Astrocyte (in vitro differentiated cells and primary cell): ENCODE results near the gene KRTAP4-9. TPM values are rescaled to one million over a fixed set of nuclear protein-coding genes. Genes with fewer than 3 reads are reported as not detected.

Experiments
- DNase-seq: peaks from one replicate; pipeline ENCODE4 v3.0.0-alpha.2; 2010; ENCODE audit warnings: low read depth
- FAIRE-seq: peaks from 2 replicates; lab custom pipeline; 2011; peaks lifted over from hg19 to GRCh38; lab: Jason Lieb, UNC
- H2AFZ ChIP-seq: 2 replicates; pipeline ENCODE4 v1.6.0; 2012; ENCODE audit warnings: low read depth, low read length, inconsistent platforms
- H3K27ac ChIP-seq: 2 replicates; pipeline ENCODE4 v1.5.1; 2011; ENCODE audit warnings: low read depth, low read length, inconsistent platforms
- H3K27me3 ChIP-seq: 2 replicates; pipeline ENCODE4 v1.6.0; 2011; ENCODE audit warnings: low read length, inconsistent platforms; ENCODE audit not compliant: insufficient read depth
- H3K36me3 ChIP-seq: 2 replicates; pipeline ENCODE4 v1.5.1; 2011; ENCODE audit warnings: low read length, inconsistent platforms; ENCODE audit not compliant: insufficient read depth
- H3K4me1 ChIP-seq: 2 replicates; pipeline ENCODE4 v1.5.1; 2011; ENCODE audit warnings: low read length, inconsistent platforms; ENCODE audit not compliant: insufficient read depth
- H3K4me2 ChIP-seq: 2 replicates; pipeline ENCODE4 v1.6.0; 2012; ENCODE audit warnings: low read length, inconsistent platforms
- H3K4me3 ChIP-seq: 2 replicates; pipeline ENCODE4 v1.5.1; 2011; ENCODE audit warnings: low read depth, mild to moderate bottlenecking, low read length, inconsistent platforms; ENCODE audit not compliant: insufficient read depth
- H3K79me2 ChIP-seq: 2 replicates; pipeline ENCODE4 v1.6.0; 2012; ENCODE audit warnings: mild to moderate bottlenecking, low read length, inconsistent platforms; ENCODE audit not compliant: insufficient read depth
- H3K9ac ChIP-seq: 2 replicates; pipeline ENCODE4 v1.6.0; 2012; ENCODE audit warnings: mild to moderate bottlenecking, low read length, inconsistent platforms
- H3K9me3 ChIP-seq: 2 replicates; pipeline ENCODE4 v1.5.1; 2012; ENCODE audit warnings: low read depth, mild to moderate bottlenecking, low read length, inconsistent platforms; ENCODE audit not compliant: insufficient read depth
- H4K20me1 ChIP-seq: 2 replicates; pipeline ENCODE4 v1.6.0; 2012; ENCODE audit warnings: low read length, inconsistent platforms; ENCODE audit not compliant: insufficient read depth
- H3K27ac Mint-ChIP-seq: one replicate; pipeline ENCODE4 v1.8.0; 2021; ENCODE audit warnings: mild to moderate bottlenecking, mixed read lengths; ENCODE audit not compliant: unreplicated experiment
- H3K27me3 Mint-ChIP-seq: one replicate; pipeline ENCODE4 v1.8.0; 2021; ENCODE audit warnings: low read depth, mixed read lengths; ENCODE audit not compliant: unreplicated experiment
- H3K36me3 Mint-ChIP-seq: one replicate; pipeline ENCODE4 v1.8.0; 2021; ENCODE audit warnings: low read depth, mixed read lengths; ENCODE audit not compliant: unreplicated experiment
- H3K4me1 Mint-ChIP-seq: one replicate; pipeline ENCODE4 v1.8.0; 2021; ENCODE audit warnings: low read depth, mixed read lengths; ENCODE audit not compliant: unreplicated experiment
- H3K4me3 Mint-ChIP-seq: one replicate; pipeline ENCODE4 v1.8.0; 2021; ENCODE audit warnings: mild to moderate bottlenecking, moderate library complexity, mixed read lengths; ENCODE audit not compliant: unreplicated experiment
- H3K9me3 Mint-ChIP-seq: one replicate; pipeline ENCODE4 v1.8.0; 2021; ENCODE audit warnings: mild to moderate bottlenecking, mixed read lengths; ENCODE audit not compliant: unreplicated experiment
- CTCF ChIP-seq: IDR thresholded peaks from 2 replicates; pipeline ENCODE4 v1.5.1; 2011; ENCODE audit warnings: low read depth, mild to moderate bottlenecking, inconsistent platforms, low read length, moderate library complexity; ENCODE audit not compliant: insufficient read depth
- EZH2 ChIP-seq: IDR thresholded peaks from 2 replicates; pipeline ENCODE4 v1.6.1; 2012; ENCODE audit warnings: mild to moderate bottlenecking, low read length, inconsistent platforms; ENCODE audit not compliant: insufficient read depth
- total RNA-seq: library from RNA; stranded (reverse); gene quantifications from 2 replicates; pipeline ENCODE4 v1.2.1, GENCODE V29; 2021

The KRTAP4-9 gene
- total RNA-seq, 1 donor from 2014 or later, result not detected

- Histone ChIP-seq H3K79me2 (no peaks in the 10 kb centered on the region), H2AFZ (no peak overlapping the region), H3K27me3 (no peaks in the 10 kb centered on the region), H3K4me2 (no peak overlapping the region), H3K4me3 (no peak overlapping the region), H3K9me3 (no peaks in the 10 kb centered on the region), H3K4me1 (no peaks in the 10 kb centered on the region), H3K27ac (no peak overlapping the region), H3K36me3 (no peaks in the 10 kb centered on the region), H3K9ac (no peak overlapping the region), H4K20me1 (no peaks in the 10 kb centered on the region)
- TF ChIP-seq CTCF, result no peak
- no peak for TF ChIP-seq EZH2
- no peak overlapping the region for H3K27ac Mint-ChIP-seq
- no peak overlapping the region for H3K4me3 Mint-ChIP-seq
- FAIRE-seq (no peak), DNase-seq (no peak)
- H3K36me3 Mint-ChIP-seq, result no peaks in the 10 kb centered on the region
- H3K4me1 Mint-ChIP-seq, result no peaks in the 10 kb centered on the region
- no peaks in the 10 kb centered on the region for H3K9me3 Mint-ChIP-seq
- H3K27me3 Mint-ChIP-seq, result peaks cover 5% of the 10 kb centered on the region
Measured at GRCh38 chr17:41153856-41154255, 48.7 kb downstream of the KRTAP4-9 start.

Other genes starting within 250 kb of the KRTAP4-9 start
- gene KRT12, start 238.2 kb upstream of the KRTAP4-9 start, total RNA-seq, result not detected in 2 replicates
- not detected in 2 replicates for gene KRT20, start 220.1 kb upstream of the KRTAP4-9 start, total RNA-seq
- gene KRT23, start 167.7 kb upstream of the KRTAP4-9 start, total RNA-seq, result not detected in 2 replicates
- gene KRT39, start 138.4 kb upstream of the KRTAP4-9 start, total RNA-seq, result not detected in 2 replicates
- gene KRT40, start 121.1 kb upstream of the KRTAP4-9 start, total RNA-seq, result not detected in 2 replicates
- not detected in 2 replicates for gene KRTAP3-3, start 111.2 kb upstream of the KRTAP4-9 start, total RNA-seq
- not detected in 2 replicates for gene KRTAP3-2, start 105.5 kb upstream of the KRTAP4-9 start, total RNA-seq
- gene KRTAP3-1, start 96.3 kb upstream of the KRTAP4-9 start, total RNA-seq, result not detected in 2 replicates
- gene KRTAP1-5, start 78.2 kb upstream of the KRTAP4-9 start, total RNA-seq, result not detected in 2 replicates
- not detected in 2 replicates for gene KRTAP1-4, start 75.2 kb upstream of the KRTAP4-9 start, total RNA-seq
- not detected in 2 replicates for gene KRTAP1-3, start 70.5 kb upstream of the KRTAP4-9 start, total RNA-seq
- gene KRTAP1-1, start 63.9 kb upstream of the KRTAP4-9 start, total RNA-seq, result not detected in 2 replicates
- gene KRTAP2-1, start 58.1 kb upstream of the KRTAP4-9 start, total RNA-seq, result not detected in 2 replicates
- gene KRTAP2-2, start 50.2 kb upstream of the KRTAP4-9 start, total RNA-seq, result not detected in 2 replicates
- gene KRTAP2-3, start 45.3 kb upstream of the KRTAP4-9 start, total RNA-seq, result 3.8 and 7.1 TPM in 2 replicates
- gene KRTAP2-4, start 39.5 kb upstream of the KRTAP4-9 start, total RNA-seq, result not detected in 2 replicates
- not detected in 2 replicates for gene KRTAP4-7, start 21.2 kb upstream of the KRTAP4-9 start, total RNA-seq
- gene KRTAP4-8, start 7.2 kb upstream of the KRTAP4-9 start, total RNA-seq, result not detected in 2 replicates
- not detected in 2 replicates for gene KRTAP4-16, start 3.2 kb upstream of the KRTAP4-9 start, total RNA-seq
- gene KRTAP4-11, start 13.0 kb downstream of the KRTAP4-9 start, total RNA-seq, result not detected in 2 replicates
- not detected in 2 replicates for gene KRTAP4-12, start 18.8 kb downstream of the KRTAP4-9 start, total RNA-seq
- gene KRTAP4-6, start 35.2 kb downstream of the KRTAP4-9 start, total RNA-seq, result not detected in 2 replicates
- not detected in 2 replicates for gene KRTAP4-5, start 44.4 kb downstream of the KRTAP4-9 start, total RNA-seq
- gene KRTAP4-4, start 55.4 kb downstream of the KRTAP4-9 start, total RNA-seq, result not detected in 2 replicates
- not detected in 2 replicates for gene KRTAP4-3, start 62.8 kb downstream of the KRTAP4-9 start, total RNA-seq
- gene KRTAP4-2, start 72.8 kb downstream of the KRTAP4-9 start, total RNA-seq, result not detected in 2 replicates
- not detected in 2 replicates for gene KRTAP4-1, start 79.5 kb downstream of the KRTAP4-9 start, total RNA-seq
- gene KRTAP9-1, start 84.5 kb downstream of the KRTAP4-9 start, total RNA-seq, result not detected in 2 replicates
- gene KRTAP9-2, start 121.3 kb downstream of the KRTAP4-9 start, total RNA-seq, result not detected in 2 replicates
- not detected in 2 replicates for gene KRTAP9-3, start 127.1 kb downstream of the KRTAP4-9 start, total RNA-seq
- gene KRTAP9-8, start 132.6 kb downstream of the KRTAP4-9 start, total RNA-seq, result not detected in 2 replicates
- gene KRTAP9-4, start 144.3 kb downstream of the KRTAP4-9 start, total RNA-seq, result not detected in 2 replicates
- gene KRTAP9-9, start 150.0 kb downstream of the KRTAP4-9 start, total RNA-seq, result not detected in 2 replicates
- gene KRTAP9-6, start 160.0 kb downstream of the KRTAP4-9 start, total RNA-seq, result not detected in 2 replicates
- gene KRTAP9-7, start 170.3 kb downstream of the KRTAP4-9 start, total RNA-seq, result not detected in 2 replicates
- not detected in 2 replicates for gene KRTAP29-1, start 197.5 kb downstream of the KRTAP4-9 start, total RNA-seq
- not detected in 2 replicates for gene KRTAP16-1, start 203.9 kb downstream of the KRTAP4-9 start, total RNA-seq
- gene KRTAP17-1, start 210.3 kb downstream of the KRTAP4-9 start, total RNA-seq, result not detected in 2 replicates
- gene KRT33A, start 245.4 kb downstream of the KRTAP4-9 start, total RNA-seq, result not detected in 2 replicates